ENCODE data around the gene IRX2. TPM values are rescaled to one million over a fixed set of nuclear protein-coding genes. Genes with fewer than 3 reads are reported as not detected.

IRX2 gene
- total RNA-seq, 1 experiment from 2014 or later: 0.10 TPM

DNA sequence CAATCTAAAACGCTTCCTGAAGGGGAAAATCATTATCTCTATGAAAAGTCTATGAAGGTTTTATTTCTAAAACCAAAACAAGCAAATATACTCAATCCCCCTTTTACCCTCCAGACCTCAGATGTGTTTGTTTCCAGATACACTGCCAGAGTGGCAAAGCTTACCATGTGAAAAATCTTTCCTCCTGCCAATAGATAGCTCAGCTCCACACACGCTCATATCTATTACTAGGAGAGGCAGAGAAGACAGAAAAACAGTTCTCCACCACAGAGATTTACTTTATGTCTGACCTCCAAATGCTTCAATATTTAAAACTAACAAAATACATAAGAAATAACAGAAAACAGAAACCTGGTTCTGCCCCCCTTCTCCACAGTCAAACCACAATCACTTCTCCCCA, 7.0 kb downstream of the IRX2 start:
- Histone ChIP-seq H3K27ac (ENCODE audit: low read length) (no peak overlapping the region), H3K36me3 (ENCODE audit: control insufficient read depth, insufficient read depth, low read length) (no peaks in the 10 kb centered on the region), H3K4me1 (ENCODE audit: control insufficient read depth, insufficient read depth, low read length) (no peaks in the 10 kb centered on the region), H3K27me3 (ENCODE audit: control insufficient read depth, insufficient read depth, low read length) (peaks cover 15% of the 10 kb centered on the region), H3K9me3 (ENCODE audit: control insufficient read depth, insufficient read depth, low read depth, low read length) (no peaks in the 10 kb centered on the region), H3K4me3 (ENCODE audit: low read depth in 2 of 2, low read length in 2 of 2) (no peak overlapping the region)
- POLR2A ChIA-PET: no interaction called here
- TF ChIP-seq TCF7L2 (IDR thresholded peaks at IDR 0.05; ENCODE audit: low read depth, low read length) (no peak), SIN3A (IDR thresholded peaks at IDR 0.05; ENCODE audit: borderline replicate concordance, insufficient read depth, low read depth, low read length) (no peak), POLR2AphosphoS5 (IDR thresholded peaks at IDR 0.05; ENCODE audit: low read depth, low read length) (no peak)
- TF ChIP-seq, protein P1, sequence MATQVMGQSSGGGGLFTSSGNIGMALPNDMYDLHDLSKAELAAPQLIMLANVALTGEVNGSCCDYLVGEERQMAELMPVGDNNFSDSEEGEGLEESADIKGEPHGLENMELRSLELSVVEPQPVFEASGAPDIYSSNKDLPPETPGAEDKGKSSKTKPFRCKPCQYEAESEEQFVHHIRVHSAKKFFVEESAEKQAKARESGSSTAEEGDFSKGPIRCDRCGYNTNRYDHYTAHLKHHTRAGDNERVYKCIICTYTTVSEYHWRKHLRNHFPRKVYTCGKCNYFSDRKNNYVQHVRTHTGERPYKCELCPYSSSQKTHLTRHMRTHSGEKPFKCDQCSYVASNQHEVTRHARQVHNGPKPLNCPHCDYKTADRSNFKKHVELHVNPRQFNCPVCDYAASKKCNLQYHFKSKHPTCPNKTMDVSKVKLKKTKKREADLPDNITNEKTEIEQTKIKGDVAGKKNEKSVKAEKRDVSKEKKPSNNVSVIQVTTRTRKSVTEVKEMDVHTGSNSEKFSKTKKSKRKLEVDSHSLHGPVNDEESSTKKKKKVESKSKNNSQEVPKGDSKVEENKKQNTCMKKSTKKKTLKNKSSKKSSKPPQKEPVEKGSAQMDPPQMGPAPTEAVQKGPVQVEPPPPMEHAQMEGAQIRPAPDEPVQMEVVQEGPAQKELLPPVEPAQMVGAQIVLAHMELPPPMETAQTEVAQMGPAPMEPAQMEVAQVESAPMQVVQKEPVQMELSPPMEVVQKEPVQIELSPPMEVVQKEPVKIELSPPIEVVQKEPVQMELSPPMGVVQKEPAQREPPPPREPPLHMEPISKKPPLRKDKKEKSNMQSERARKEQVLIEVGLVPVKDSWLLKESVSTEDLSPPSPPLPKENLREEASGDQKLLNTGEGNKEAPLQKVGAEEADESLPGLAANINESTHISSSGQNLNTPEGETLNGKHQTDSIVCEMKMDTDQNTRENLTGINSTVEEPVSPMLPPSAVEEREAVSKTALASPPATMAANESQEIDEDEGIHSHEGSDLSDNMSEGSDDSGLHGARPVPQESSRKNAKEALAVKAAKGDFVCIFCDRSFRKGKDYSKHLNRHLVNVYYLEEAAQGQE (IDR thresholded peaks at IDR 0.05; ENCODE audit: insufficient read depth in 1 of 2, low read depth in 2 of 2, low read length in 1 of 2): no peak
- TF ChIP-seq, protein P2, sequence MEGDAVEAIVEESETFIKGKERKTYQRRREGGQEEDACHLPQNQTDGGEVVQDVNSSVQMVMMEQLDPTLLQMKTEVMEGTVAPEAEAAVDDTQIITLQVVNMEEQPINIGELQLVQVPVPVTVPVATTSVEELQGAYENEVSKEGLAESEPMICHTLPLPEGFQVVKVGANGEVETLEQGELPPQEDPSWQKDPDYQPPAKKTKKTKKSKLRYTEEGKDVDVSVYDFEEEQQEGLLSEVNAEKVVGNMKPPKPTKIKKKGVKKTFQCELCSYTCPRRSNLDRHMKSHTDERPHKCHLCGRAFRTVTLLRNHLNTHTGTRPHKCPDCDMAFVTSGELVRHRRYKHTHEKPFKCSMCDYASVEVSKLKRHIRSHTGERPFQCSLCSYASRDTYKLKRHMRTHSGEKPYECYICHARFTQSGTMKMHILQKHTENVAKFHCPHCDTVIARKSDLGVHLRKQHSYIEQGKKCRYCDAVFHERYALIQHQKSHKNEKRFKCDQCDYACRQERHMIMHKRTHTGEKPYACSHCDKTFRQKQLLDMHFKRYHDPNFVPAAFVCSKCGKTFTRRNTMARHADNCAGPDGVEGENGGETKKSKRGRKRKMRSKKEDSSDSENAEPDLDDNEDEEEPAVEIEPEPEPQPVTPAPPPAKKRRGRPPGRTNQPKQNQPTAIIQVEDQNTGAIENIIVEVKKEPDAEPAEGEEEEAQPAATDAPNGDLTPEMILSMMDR (IDR thresholded peaks at IDR 0.05): no peak
- CTCF ChIA-PET: no interaction called here
- in situ Hi-C loops (cut with HindIII; ENCODE audit: low pct_unique_long_range_greater_than_20kb, low sequenced_read_pairs): no loop called here
- ATAC-seq (no peak), DNase-seq (ENCODE audit: low read depth, low spot score) (no peak)
- intact Hi-C loops (cut with micrococcal nuclease; ENCODE audit: unreplicated experiment): no loop called here
- no TSS peak for BruUV-seq (replicated peaks)

DNA sequence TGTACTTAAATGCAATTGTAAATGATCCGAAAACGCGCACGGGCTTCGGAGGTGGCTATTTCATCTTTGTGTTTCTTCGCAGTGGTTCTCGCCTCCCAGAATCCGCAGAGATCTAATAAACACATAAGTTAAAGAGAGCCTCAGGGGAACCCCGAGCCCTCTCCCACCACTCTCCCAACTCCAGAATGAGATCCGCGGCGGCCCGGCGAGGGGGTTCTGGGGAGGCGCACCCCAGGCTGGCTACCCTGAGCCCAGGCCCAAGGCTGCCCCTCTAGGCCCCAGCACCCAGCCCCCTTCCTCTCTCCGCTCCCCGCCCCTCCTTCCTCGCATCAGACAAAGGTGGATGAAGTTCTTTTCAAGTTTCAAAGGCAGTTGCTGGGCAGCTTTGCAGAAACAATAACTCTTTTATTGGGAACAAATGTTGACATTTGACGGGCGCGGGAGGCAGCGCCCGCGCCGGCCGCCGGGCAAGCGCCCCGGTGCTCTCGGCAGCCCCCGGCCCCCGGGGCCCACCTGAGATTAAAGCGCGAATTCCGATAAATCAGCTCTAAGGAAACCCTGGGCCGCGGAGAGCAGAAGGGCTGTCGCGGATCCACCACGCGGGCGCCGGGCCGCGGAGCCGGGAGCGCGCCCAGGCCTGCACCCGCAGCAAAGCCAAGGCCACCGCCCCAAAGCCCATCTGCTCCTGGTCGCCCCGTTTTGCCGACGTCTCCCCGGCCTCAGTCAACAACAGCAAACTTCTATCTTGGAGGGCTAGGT, 8.4 kb downstream of the IRX2 start:
- Histone ChIP-seq H3K27ac (ENCODE audit: low read length) (no peak overlapping the region), H3K27me3 (ENCODE audit: control insufficient read depth, insufficient read depth, low read length) (peaks cover 15% of the 10 kb centered on the region), H3K36me3 (ENCODE audit: control insufficient read depth, insufficient read depth, low read length) (no peaks in the 10 kb centered on the region), H3K9me3 (ENCODE audit: control insufficient read depth, insufficient read depth, low read depth, low read length) (no peaks in the 10 kb centered on the region), H3K4me3 (ENCODE audit: low read depth in 2 of 2, low read length in 2 of 2) (no peak overlapping the region), H3K4me1 (ENCODE audit: control insufficient read depth, insufficient read depth, low read length) (no peaks in the 10 kb centered on the region)
- no peak for DNase-seq (ENCODE audit: low read depth, low spot score)
- ATAC-seq: no peak
- ChIA-PET POLR2A (no interaction called here), CTCF (no interaction called here)
- TF ChIP-seq TCF7L2 (IDR thresholded peaks at IDR 0.05; ENCODE audit: low read depth, low read length): no peak
- TF ChIP-seq SIN3A (IDR thresholded peaks at IDR 0.05; ENCODE audit: borderline replicate concordance, insufficient read depth, low read depth, low read length): no peak
- TF ChIP-seq, protein P2 (IDR thresholded peaks at IDR 0.05): no peak
- TF ChIP-seq POLR2AphosphoS5 (IDR thresholded peaks at IDR 0.05; ENCODE audit: low read depth, low read length): no peak
- TF ChIP-seq, protein P1 (IDR thresholded peaks at IDR 0.05; ENCODE audit: insufficient read depth in 1 of 2, low read depth in 2 of 2, low read length in 1 of 2): no peak
- in situ Hi-C loops (cut with HindIII; ENCODE audit: low pct_unique_long_range_greater_than_20kb, low sequenced_read_pairs) (no loop called here), intact Hi-C loops (cut with micrococcal nuclease; ENCODE audit: unreplicated experiment) (no loop called here)
- no TSS peak for BruUV-seq (replicated peaks)
